Parathyroid adenoma (tissue), 2 donors: ENCODE data around the gene ECEL1.
"Not testable (repeated sequence)": the region's sequence is repeated elsewhere in the genome, so short reads cannot be mapped to it uniquely, and the experiment has no call there.

Source experiments
- H2AFZ ChIP-seq: fragments of 300-600 bp; sonication (generic); one replicate; pipeline ENCODE4 v1.7.0; 2017; ENCODE audit warnings: antibody characterized with exemption, mild to moderate bottlenecking
- H3K27ac ChIP-seq: fragments of 300-600 bp; sonication (generic); one replicate; pipeline ENCODE4 v1.7.0; 2017
- H3K27me3 ChIP-seq: fragments of 300-600 bp; sonication (generic); one replicate; pipeline ENCODE4 v1.7.0; 2017; ENCODE audit warnings: low read length; ENCODE audit not compliant: control insufficient read depth, insufficient read depth
- H3K36me3 ChIP-seq: fragments of 300-600 bp; sonication (generic); one replicate; pipeline ENCODE4 v1.7.0; 2017; ENCODE audit warnings: low read length; ENCODE audit not compliant: control insufficient read depth, insufficient read depth
- H3K4me1 ChIP-seq: fragments of 300-600 bp; sonication (generic); one replicate; pipeline ENCODE4 v1.7.0; 2017; ENCODE audit warnings: control low read depth
- H3K4me2 ChIP-seq: fragments of 300-600 bp; sonication (generic); one replicate; pipeline ENCODE4 v1.7.0; 2017; ENCODE audit warnings: low read length
- H3K4me3 ChIP-seq: fragments of 300-600 bp; sonication (generic); one replicate; pipeline ENCODE4 v1.7.0; 2017; ENCODE audit warnings: low read depth, low read length
- H3K79me2 ChIP-seq: fragments of 300-600 bp; sonication (generic); one replicate; pipeline ENCODE4 v1.7.0; 2017; ENCODE audit warnings: control low read depth
- H3K9ac ChIP-seq: fragments of 300-600 bp; sonication (generic); one replicate; pipeline ENCODE4 v1.7.0; 2017; ENCODE audit warnings: mild to moderate bottlenecking
- H3K9me3 ChIP-seq: fragments of 300-600 bp; sonication (generic); one replicate; pipeline ENCODE4 v1.7.0; 2017; ENCODE audit warnings: low read length; ENCODE audit not compliant: control insufficient read depth
- CTCF ChIP-seq: fragments of 300-600 bp; sonication (generic); IDR thresholded peaks from one replicate; pipeline ENCODE4 v1.7.0; 2017; ENCODE audit warnings: antibody characterized with exemption, mild to moderate bottlenecking
- donor health status: primary hyperparathyroidism.

ECEL1 gene

DNA sequence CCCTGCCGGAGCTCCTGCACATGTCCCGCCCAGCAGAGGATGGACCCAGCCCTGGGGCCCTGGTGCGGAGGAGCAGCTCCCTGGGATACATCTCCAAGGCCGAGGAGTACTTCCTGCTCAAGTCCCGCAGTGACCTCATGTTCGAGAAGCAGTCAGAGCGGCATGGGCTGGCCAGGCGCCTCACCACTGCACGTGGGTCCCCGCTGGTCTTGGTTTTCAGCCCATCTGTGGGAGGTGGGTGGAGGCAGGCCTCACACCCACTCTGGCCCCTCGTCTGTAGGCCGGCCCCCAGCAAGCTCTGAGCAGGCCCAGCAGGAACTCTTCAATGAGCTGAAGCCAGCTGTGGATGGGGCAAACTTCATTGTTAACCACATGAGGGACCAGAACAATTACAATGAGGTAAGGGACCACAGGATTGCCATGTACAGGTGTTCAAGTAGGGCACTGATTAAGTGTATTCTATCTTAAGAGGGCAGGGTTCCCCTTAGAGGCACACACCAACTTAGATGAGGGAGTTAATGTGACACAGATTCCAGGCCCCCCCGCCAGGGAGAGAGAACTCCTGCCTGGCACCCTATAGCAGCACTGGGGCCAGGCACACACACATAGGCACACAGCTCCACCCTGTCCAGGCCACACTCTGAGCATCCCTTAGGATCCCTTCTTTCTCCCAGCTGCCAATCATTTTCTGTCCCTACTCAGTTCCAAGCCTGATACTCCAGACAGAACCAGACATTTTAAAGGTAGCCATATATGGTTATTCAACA is 46.5 kb upstream of the ECEL1 start:
- Histone ChIP-seq H3K27ac (no peak overlapping the region), H3K4me3 (no peak overlapping the region), H2AFZ (no peak overlapping the region), H3K27me3 (no peaks in the 10 kb centered on the region), H3K9ac (no peak overlapping the region), H3K9me3 (no peaks in the 10 kb centered on the region), H3K36me3 (no peaks in the 10 kb centered on the region), H3K4me2 (no peak overlapping the region), H3K4me1 (no peaks in the 10 kb centered on the region), H3K79me2 (no peaks in the 10 kb centered on the region)
- TF ChIP-seq CTCF, result no peak

- not testable (repeated sequence) for H3K27ac ChIP-seq, H3K4me3 ChIP-seq, H3K9me3 ChIP-seq, H3K4me1 ChIP-seq, H3K4me2 ChIP-seq, H3K36me3 ChIP-seq, H2AFZ ChIP-seq, H3K27me3 ChIP-seq, H3K9ac ChIP-seq, H3K79me2 ChIP-seq
These were observed 45.2 kb upstream of the ECEL1 start for GRCh38 chr2:232532821-232533220.

DNA sequence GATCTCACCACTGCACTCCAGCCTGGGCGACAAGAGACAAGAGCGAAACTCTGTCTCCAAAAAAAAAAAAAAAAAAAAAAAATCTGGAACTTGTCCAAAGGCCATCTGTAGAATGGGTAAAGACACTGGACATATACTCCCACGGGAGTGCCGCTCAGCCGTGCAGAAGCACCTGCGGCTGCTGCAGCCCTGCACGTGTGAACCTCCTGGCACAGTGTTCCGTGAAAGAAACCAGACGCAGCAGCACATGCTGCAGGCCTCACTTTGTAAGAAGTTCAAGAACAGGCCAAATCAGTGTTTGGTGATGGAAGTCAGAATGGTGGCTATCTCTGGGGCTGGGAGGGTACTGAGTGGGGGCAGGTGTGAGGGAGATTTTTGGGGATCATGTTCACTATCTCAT is 44.8 kb upstream of the ECEL1 start:
- H3K9ac ChIP-seq, result no peak overlapping the region
- no peak overlapping the region for H3K4me2 ChIP-seq
- H3K27ac ChIP-seq, result no peak overlapping the region
- no peaks in the 10 kb centered on the region for H3K36me3 ChIP-seq
- H3K27me3 ChIP-seq, result no peaks in the 10 kb centered on the region
- TF ChIP-seq CTCF, result no peak
- H3K4me1 ChIP-seq, result no peaks in the 10 kb centered on the region
- no peak overlapping the region for H2AFZ ChIP-seq
- H3K9me3 ChIP-seq, result no peaks in the 10 kb centered on the region
- no peaks in the 10 kb centered on the region for H3K79me2 ChIP-seq
- no peak overlapping the region for H3K4me3 ChIP-seq

- TF ChIP-seq CTCF, result no peak
- no peaks in the 10 kb centered on the region for H3K4me1 ChIP-seq
- H3K9me3 ChIP-seq, result no peaks in the 10 kb centered on the region
- H3K4me2 ChIP-seq, result no peak overlapping the region
- H3K9ac ChIP-seq, result no peak overlapping the region
- no peaks in the 10 kb centered on the region for H3K27me3 ChIP-seq
- H3K4me3 ChIP-seq, result no peak overlapping the region
- H3K27ac ChIP-seq, result no peak overlapping the region
- no peaks in the 10 kb centered on the region for H3K36me3 ChIP-seq
- H2AFZ ChIP-seq, result no peak overlapping the region
- H3K79me2 ChIP-seq, result no peaks in the 10 kb centered on the region
These were observed 43.1 kb upstream of the ECEL1 start for GRCh38 chr2:232530626-232531260.

DNA sequence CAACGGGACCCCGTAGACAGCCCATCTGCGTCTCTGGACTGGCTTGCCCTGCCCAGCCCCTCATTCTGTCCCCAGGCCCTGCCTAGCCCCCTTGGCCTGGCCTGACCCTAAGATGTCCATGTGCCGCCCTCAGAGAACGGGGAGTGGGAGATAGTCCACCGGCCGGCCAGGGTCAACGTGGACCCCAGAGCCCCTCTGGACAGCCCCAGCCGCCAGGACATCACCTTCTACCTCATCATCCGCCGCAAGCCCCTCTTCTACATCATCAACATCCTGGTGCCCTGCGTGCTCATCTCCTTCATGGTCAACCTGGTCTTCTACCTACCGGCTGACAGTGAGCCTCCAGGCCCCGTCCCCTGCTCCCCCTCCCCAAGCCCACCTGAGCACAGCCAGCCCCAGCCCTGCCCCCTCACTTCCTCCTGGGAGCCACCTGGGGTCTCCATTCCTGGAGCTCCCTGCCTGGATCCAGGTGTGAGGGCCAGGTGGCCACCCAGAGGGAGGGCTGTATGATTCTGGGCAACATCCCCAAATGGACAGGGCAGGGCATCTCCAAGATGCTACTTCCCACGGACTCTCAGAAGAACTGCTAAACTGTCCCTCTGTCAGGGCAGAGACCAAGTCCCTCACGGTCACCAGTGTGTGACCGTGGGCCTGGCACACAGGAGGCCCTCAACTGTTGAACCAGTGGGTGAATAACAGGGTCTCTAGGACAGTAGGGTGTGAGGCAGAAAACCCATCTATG is 42.3 kb upstream of the ECEL1 start:
- no peak for TF ChIP-seq CTCF
- H3K9ac ChIP-seq, result no peak overlapping the region
- no peak overlapping the region for H3K4me3 ChIP-seq
- H3K4me1 ChIP-seq, result no peaks in the 10 kb centered on the region
- no peaks in the 10 kb centered on the region for H3K36me3 ChIP-seq
- no peaks in the 10 kb centered on the region for H3K79me2 ChIP-seq
- no peak overlapping the region for H2AFZ ChIP-seq
- no peak overlapping the region for H3K27ac ChIP-seq
- no peaks in the 10 kb centered on the region for H3K9me3 ChIP-seq
- H3K4me2 ChIP-seq, result no peak overlapping the region
- H3K27me3 ChIP-seq, result no peaks in the 10 kb centered on the region
